DND-41 (cell line): ENCODE measurements around the gene TMEM217.

Source experiments
- CTCF ChIP-seq: IDR thresholded peaks from 2 replicates; pipeline ENCODE4 v1.5.1; 2012; ENCODE audit warnings: borderline replicate concordance, low read length, moderate library complexity, mild to moderate bottlenecking; ENCODE audit not compliant: poor library complexity, severe bottlenecking; ENCODE audit errors: extremely low read depth
- EZH2 ChIP-seq: IDR thresholded peaks from 3 replicates; pipeline ENCODE4 v1.6.1; 2012; ENCODE audit warnings: borderline replicate concordance, low read depth, mild to moderate bottlenecking, moderate library complexity, low read length, inconsistent platforms; ENCODE audit not compliant: severe bottlenecking

GRCh38 chr6:37192666-37193065 lies 65.3 kb downstream of the TMEM217 start:
- no peak for TF ChIP-seq CTCF
- no peak for TF ChIP-seq EZH2
